Measurements from ENCODE around the gene TPRG1L. TPM values are rescaled to one million over a fixed set of nuclear protein-coding genes. Genes with fewer than 3 reads are reported as not detected.

The TPRG1L gene
- total RNA-seq, 3 donors from 2014 or later, result 70.4 to 96.0 (median 76.1) TPM

DNA sequence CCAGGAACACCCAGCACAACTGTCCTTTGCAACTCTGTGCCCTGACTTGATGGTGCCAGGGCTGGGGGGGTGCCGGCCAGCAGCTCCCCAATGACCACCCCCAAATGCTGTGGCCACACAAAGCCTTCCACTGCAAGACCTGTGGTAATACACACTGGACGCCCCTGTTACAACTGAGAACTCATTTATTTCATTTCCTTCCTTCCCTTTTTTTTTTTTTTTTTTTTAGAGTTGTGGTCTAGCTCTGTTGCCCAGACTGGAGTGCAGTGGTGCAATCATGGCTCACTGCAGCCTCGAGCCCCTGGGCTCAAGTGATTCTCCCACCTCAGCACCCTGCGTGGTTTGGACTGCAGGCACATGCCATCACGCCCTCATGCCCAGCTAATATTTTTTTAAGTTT is 52.7 kb downstream of the TPRG1L start:
- intact Hi-C loops (cut with DNase I, micrococcal nuclease), result no loop called here
- TF ChIP-seq, protein P1, sequence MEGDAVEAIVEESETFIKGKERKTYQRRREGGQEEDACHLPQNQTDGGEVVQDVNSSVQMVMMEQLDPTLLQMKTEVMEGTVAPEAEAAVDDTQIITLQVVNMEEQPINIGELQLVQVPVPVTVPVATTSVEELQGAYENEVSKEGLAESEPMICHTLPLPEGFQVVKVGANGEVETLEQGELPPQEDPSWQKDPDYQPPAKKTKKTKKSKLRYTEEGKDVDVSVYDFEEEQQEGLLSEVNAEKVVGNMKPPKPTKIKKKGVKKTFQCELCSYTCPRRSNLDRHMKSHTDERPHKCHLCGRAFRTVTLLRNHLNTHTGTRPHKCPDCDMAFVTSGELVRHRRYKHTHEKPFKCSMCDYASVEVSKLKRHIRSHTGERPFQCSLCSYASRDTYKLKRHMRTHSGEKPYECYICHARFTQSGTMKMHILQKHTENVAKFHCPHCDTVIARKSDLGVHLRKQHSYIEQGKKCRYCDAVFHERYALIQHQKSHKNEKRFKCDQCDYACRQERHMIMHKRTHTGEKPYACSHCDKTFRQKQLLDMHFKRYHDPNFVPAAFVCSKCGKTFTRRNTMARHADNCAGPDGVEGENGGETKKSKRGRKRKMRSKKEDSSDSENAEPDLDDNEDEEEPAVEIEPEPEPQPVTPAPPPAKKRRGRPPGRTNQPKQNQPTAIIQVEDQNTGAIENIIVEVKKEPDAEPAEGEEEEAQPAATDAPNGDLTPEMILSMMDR (IDR thresholded peaks at IDR 0.05), result no peak
- Histone ChIP-seq H3K9me3 (no peaks in the 10 kb centered on the region), H3K4me3 (no peak overlapping the region), H3K4me1 (ENCODE audit: low read depth) (peaks cover 4% of the 10 kb centered on the region), H3K36me3 (ENCODE audit: low read depth) (no peaks in the 10 kb centered on the region)
- ATAC-seq (no peak), DNase-seq (peak in 1 of 3 donors; percentile 41)

- Histone ChIP-seq H3K9me3 (no peaks in the 10 kb centered on the region), H3K4me3 (no peak overlapping the region), H3K4me1 (ENCODE audit: low read depth) (peaks cover 4% of the 10 kb centered on the region), H3K36me3 (ENCODE audit: low read depth) (no peaks in the 10 kb centered on the region)
- ATAC-seq (no peak), DNase-seq (peak in 1 of 3 donors; percentile 53)
- TF ChIP-seq, protein P1 (IDR thresholded peaks at IDR 0.05), result no peak
- intact Hi-C loops (cut with DNase I, micrococcal nuclease), result no loop called here
Measured at GRCh38 chr1:3678361-3679097, 53.7 kb downstream of the TPRG1L start.

GRCh38 chr1:3679098-3679555 is 54.3 kb downstream of the TPRG1L start:
- no peaks in the 10 kb centered on the region for H3K36me3 ChIP-seq (ENCODE audit: low read depth)
- no peak for DNase-seq
- H3K4me1 ChIP-seq (ENCODE audit: low read depth), result peaks cover 4% of the 10 kb centered on the region
- H3K9me3 ChIP-seq, result no peaks in the 10 kb centered on the region
- intact Hi-C loops (cut with DNase I, micrococcal nuclease), result no loop called here
- no peak for ATAC-seq
- TF ChIP-seq, protein P1 (IDR thresholded peaks at IDR 0.05), result no peak
- no peak overlapping the region for H3K4me3 ChIP-seq

Other genes with a start within 250 kb of the TPRG1L start
- 100 to 1,000 TPM in 1 of 3 donors, 10 to 100 TPM in 2; 51.2 to 101 (median 90.2) TPM for gene ARHGEF16, start 170.3 kb upstream of the TPRG1L start, total RNA-seq
- gene MEGF6, start 13.5 kb upstream of the TPRG1L start, total RNA-seq, result 10 to 100 TPM in 1 of 3 donors, 1 to 10 TPM in 2; 6.2 to 12.2 (median 8.5) TPM
- gene WRAP73, start 25.1 kb downstream of the TPRG1L start, total RNA-seq, result 10 to 100 TPM; 19.2 to 26.3 (median 21.0) TPM
- under 1 TPM; 0.12 to 0.63 (median 0.51) TPM for gene TP73, start 27.5 kb downstream of the TPRG1L start, total RNA-seq
- not detected for gene CCDC27, start 127.4 kb downstream of the TPRG1L start, total RNA-seq
- gene SMIM1, start 147.7 kb downstream of the TPRG1L start, total RNA-seq, result 10 to 100 TPM in 1 of 3 donors, 1 to 10 TPM in 2; 1.6 to 16.1 (median 2.6) TPM
- 10 to 100 TPM; 33.2 to 58.9 (median 34.7) TPM for gene LRRC47, start 171.5 kb downstream of the TPRG1L start, total RNA-seq
- gene CEP104, start 232.2 kb downstream of the TPRG1L start, total RNA-seq, result 10 to 100 TPM; 33.4 to 62.0 (median 36.1) TPM
- gene DFFB, start 232.5 kb downstream of the TPRG1L start, total RNA-seq, result 1 to 10 TPM; 7.6 to 9.2 (median 8.4) TPM